Ramos (cell line): ENCODE measurements around the gene ABI2.

Experiments
- in situ Hi-C: fragments of 300-500 bp; cut with MboI; formaldehyde crosslinking; loops from one replicate; pipeline ENCODE4 v1.14.3; 2022; ENCODE audit warnings: low sequenced_read_pairs; ENCODE audit not compliant: unreplicated experiment

Gene ABI2

GRCh38 chr2:203455209-203455608 lies 127.0 kb downstream of the ABI2 start:
- in situ Hi-C loops = loop anchor here (10.0 kb wide), 1 partner anchor 870 kb away; no protein-coding TSS in a partner anchor

DNA sequence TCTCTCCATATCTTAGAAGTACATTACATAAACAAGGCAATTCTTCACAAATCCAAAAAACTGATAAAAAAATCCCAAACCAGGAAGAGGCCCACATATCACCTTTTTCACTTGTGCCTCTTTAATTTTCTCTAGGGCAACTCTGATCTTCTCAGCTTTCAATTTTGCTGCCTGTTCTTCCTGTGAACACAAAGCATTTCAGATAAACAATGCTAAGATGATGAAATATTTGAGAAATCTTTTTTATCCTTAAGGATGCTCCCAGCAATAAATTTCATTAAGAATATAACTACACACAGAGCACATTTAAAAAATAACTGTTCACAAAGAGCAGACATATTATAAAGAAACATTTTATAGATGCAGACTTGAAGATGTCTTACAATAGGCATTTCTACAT lies 133.6 kb downstream of the ABI2 start:
- in situ Hi-C loops = no loop called here

- in situ Hi-C loops = no loop called here
These were observed 134.1 kb downstream of the ABI2 start for GRCh38 chr2:203462308-203462707.

GRCh38 chr2:203463266-203463678 lies 135.1 kb downstream of the ABI2 start:
- in situ Hi-C loops = no loop called here

GRCh38 chr2:203469546-203469945 lies 141.4 kb downstream of the ABI2 start:
- in situ Hi-C loops = no loop called here

DNA sequence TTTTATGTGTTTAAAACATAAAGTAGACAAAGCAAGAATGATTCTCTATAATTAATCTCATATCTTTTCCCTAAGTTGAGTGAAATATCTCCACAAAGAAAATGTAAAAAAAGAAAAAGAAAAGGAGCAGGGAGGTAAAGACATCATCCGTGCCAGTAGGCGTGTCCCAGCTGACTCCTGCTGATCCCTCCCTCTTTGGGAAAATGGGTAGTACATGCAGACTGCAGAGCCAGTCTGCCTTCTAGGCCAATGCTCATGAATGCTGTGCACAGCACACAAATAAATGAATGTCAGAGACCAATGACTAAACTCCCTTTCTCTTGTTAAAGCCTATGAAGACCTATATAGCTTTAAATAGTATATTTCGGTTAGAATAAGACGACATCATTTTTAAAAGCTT lies 142.2 kb downstream of the ABI2 start:
- in situ Hi-C loops = no loop called here

DNA sequence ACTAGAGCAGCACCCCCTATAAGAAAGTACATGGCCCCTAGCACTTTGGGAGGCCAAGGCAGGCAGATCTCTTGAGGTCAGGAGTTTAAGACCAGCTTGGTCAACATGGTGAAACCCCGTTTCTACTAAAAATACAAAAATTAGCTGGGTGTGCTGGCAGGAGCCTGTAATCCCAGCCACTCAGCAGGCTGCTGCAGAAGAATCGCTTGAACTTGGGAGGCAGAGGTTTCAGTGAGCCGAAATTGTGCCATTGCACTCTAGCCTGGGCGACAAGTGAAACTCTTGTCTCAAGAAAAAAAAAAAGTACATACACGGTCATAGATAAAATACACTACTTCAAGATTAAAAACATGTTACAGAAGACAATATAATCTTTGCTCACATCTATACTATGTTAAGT lies 143.1 kb downstream of the ABI2 start:
- in situ Hi-C loops = no loop called here

GRCh38 chr2:203476881-203477280 lies 148.7 kb downstream of the ABI2 start:
- in situ Hi-C loops = no loop called here

DNA sequence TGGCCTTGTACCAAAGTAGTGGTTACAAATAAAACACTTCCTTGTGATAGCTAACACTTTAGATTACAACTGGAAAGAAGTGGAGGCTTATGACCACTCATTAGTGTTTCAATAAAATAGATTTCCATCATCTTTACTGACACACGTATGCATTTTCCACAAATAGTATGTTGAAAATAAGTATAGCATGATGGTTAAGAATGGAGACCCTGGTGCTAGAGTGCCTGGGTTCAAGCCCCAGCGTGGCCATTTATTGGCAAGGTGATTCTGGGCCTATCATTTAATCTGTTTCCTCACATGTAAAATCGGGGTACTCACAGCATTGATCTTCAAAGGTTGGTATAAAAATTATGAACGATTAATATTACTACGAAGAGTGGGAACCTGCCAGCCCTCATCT lies 152.4 kb downstream of the ABI2 start:
- in situ Hi-C loops = no loop called here

DNA sequence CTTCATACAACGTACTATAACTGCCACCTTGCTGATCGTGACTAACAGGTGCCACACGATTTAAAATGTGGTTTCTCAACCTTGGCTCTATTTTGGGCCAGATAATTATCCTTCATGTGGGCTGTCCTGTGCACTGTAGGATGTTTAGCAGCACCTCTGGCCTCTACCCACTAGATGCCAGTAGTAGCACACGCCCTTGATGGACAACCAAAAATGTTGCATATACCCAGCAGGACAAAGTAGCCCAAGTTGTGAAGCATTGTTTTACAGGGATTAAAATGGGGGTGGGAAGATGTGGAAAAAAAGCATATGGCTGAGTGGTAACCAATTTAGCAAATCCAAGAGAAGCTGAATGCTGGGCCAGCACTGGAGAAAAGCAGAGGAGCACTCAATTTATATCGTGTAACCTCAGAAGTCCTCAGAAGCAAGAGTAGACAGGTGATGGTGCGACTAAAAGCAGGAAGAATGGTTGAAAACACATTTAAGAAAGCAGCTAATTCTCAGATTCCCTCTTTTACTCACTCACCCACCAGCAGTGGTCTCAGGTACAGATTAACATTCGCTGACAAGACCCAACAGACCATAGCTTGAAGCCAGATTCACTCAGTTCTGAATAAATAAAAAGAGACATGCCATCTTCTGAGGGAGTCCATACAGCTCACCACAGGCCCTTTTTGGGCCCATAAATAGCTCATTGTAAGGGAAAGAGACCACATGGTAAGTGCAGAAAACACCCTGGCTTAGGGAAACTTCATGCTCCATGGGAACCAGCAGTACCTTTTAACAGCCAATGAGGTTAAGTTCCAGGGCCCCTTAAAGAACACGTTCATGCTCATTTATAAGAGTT lies 156.3 kb downstream of the ABI2 start:
- in situ Hi-C loops = loop anchor here (5.0 kb wide), 1 partner anchor 328 kb away; no protein-coding TSS in a partner anchor

DNA sequence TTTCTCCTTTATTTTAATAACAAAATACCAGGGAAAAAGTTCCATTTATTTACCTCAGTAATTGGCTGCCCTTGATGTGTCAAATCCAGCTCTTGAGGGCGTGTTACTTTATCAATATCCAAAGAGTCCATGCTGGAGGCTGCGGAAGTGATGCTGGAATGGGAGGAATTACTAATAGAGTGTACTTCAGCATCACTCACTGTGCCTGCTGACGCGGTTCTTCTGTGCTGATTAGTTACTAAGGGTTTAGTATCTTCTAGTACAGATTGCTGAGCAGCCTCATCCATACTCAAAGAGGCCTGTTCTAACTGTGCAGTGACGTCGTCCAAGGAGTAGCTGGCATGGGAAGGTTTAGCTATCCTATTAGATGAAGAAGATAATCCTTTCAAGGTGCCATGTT lies 161.3 kb downstream of the ABI2 start:
- in situ Hi-C loops = loop anchor here (5.0 kb wide), 1 partner anchor 323 kb away; no protein-coding TSS in a partner anchor

GRCh38 chr2:203490391-203490790 lies 162.2 kb downstream of the ABI2 start:
- in situ Hi-C loops = no loop called here

GRCh38 chr2:203492965-203493364 lies 164.8 kb downstream of the ABI2 start:
- in situ Hi-C loops = no loop called here
